Measurements from ENCODE around the gene ZNF740.
A peak's percentile ranks its signal among the peaks of the same experiment; 100 is the strongest.

The ZNF740 gene

DNA sequence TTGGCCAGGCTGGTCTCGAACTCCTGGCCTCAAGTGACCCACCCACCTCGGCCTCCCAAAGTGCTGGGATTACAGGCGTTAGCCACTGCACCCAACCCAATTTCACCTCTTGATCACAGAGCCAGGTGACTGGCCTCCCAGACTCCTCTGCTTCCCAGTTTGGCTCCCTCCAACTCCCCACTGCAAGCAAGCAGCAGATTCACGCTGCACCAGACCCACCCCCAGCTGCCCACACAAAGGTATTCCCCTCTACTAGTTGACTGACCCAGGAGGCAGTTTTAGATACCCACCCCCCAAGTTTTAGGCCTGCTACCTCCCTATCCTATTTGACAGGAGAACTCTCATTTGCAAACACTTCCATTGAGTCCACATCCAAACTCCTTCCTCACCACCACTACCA is 46.3 kb downstream of the ZNF740 start:
- DNase-seq (ENCODE audit: low read depth in 2 of 2) = no peak

DNA sequence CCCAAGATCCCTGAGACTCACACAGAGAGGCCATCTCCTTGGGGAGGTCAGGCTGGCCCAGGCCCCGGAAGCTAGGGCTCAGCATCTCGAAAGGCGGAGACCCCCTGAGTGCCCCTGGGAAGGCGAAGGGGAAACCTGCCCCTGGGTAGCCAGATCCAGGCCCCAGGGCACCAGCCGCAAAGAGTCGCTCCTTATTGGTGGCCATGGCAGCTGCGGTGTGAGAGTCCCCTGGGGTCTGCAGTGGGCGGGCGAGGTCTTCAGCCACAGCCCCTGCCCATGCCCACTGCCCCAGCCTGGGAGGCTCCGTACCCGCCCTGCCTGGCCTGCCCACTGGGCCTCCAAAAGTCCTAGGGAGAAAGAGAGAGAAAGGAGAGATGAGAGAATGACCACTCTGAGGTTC is 46.8 kb downstream of the ZNF740 start:
- DNase-seq (ENCODE audit: low read depth in 2 of 2) = no peak

DNA sequence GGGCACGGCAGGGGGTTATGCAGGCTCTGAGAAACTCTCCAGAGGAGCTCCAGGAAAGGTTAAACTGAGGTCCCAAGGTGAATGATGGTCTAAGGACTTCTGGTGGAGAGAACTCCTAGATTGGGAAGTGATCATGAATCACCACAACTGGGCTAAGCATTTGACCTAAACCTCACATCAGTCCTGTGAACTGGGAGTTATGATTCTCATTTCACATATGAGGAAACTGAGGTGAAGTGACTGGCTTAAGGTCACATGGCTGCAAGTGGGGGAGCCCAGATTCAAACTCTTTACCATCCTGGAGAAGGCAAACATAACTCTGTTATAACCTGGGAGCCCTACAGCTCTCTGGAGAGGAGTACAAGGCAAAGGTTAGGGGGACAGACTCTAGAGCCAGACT is 47.3 kb downstream of the ZNF740 start:
- no peak for DNase-seq (ENCODE audit: low read depth in 2 of 2)

DNA sequence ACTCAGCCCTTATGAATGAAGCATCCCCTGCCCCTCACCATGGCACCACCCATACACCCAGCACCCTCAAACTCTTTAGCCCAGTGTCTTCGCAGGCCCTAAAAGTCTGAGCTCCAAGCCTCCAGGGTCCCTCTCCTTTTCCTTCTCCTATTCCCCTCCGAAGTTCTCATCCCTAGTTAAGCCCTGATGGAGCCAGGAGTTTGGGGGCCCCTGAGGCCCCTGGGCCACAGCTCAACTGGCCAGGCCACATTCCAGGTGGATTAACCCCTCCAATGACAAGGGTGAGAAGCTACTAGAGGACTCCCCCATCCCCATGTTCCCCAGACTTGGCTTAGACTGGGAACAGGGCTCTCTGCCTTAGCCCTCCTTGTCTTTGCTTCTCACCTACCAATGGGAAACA is 48.9 kb downstream of the ZNF740 start:
- DNase-seq (ENCODE audit: low read depth in 2 of 2) = no peak

DNA sequence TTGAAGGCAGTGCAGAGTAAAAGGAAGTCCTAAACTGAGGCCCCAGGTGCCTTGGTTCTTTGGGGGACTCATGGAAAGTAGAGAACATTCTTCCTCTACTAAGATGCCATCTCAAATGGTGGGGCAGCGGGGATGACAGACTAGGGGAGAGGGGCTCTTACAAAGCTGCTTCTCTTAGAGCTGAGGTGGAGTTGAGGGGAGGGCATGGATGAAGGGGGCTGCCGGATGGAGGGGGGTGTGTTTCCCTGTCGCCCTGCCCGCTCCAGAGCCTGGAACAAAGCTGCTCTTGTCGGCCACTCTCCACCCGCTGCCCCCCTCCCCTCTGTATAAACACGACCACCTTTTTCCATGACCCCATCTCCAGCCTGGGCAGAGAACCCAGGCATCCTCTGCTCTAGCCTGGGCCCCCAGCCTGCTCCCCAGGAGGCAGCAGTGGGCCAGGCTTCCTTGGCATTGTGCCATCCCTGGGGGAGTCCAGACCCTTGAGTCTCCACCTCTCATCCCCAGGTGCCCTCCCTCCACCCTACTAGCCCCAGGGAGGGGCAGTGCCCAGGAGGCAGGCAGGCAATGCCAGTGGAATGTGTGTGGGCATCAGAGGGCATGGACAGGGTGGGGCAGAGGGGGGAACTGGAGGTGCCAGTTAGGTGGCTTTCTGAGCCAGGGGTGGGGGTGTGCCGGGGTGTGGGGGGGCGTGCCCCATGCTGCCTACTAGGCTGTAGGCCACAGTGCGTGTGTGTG is 49.8 kb downstream of the ZNF740 start:
- no peak for DNase-seq (ENCODE audit: low read depth in 2 of 2)

DNA sequence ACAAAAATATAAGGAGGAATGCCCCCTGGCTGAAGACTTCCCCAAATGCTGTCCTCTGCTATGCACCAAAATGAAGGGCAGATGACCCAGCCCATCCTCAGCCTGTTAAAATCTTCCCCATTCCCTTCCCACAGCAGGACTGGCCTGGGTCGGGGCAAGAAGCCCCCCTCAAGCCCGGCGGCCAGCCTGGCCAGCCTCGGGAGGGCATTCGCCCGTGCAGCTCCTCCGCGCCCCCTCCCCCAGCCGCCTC is 51.1 kb downstream of the ZNF740 start:
- no peak for DNase-seq (ENCODE audit: low read depth in 2 of 2)

DNA sequence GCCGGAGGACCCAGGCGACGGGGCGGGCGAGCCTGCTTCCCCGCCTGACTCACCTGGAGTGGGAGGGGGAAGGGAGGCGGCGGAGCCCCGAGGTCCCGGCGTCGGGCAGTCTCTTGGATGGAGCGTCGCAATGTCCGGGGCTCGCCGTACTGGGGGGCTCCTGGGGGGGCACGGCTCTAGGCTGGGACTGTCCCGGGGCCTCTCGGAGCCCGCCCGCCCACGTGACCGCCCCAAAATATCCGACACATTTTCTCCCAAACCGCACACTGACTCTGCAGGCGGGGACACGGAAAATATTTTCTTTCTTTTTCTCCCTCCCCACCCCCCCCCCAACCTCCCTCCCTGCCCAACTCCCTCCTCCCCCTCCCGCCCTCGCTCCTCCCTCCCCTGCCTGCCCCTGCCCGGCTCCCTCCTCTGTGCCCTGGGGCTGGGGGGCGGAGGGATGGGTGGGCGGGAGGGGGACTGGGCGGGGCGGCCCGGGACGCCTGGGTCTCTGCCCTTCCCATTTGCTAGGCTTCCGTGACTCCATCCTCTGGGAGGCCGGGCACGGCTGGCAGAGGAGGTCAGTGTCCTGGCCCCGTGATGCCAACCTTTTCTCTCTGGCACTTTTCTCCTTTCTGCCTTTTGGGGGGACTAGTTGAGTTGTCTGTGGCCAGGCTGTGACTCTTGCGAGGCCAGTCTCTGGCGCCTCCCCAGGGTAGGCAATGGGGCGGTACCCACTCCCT is 51.6 kb downstream of the ZNF740 start, which contains the start of gene RARG:
Gene RARG, minus strand, starts transcription at position 289 of the 725 bp plus-strand sequence. CDS start 4,664 bp downstream, outside the sequence.
- peak; percentile 55 to 65 for DNase-seq (ENCODE audit: low read depth in 2 of 2)

DNA sequence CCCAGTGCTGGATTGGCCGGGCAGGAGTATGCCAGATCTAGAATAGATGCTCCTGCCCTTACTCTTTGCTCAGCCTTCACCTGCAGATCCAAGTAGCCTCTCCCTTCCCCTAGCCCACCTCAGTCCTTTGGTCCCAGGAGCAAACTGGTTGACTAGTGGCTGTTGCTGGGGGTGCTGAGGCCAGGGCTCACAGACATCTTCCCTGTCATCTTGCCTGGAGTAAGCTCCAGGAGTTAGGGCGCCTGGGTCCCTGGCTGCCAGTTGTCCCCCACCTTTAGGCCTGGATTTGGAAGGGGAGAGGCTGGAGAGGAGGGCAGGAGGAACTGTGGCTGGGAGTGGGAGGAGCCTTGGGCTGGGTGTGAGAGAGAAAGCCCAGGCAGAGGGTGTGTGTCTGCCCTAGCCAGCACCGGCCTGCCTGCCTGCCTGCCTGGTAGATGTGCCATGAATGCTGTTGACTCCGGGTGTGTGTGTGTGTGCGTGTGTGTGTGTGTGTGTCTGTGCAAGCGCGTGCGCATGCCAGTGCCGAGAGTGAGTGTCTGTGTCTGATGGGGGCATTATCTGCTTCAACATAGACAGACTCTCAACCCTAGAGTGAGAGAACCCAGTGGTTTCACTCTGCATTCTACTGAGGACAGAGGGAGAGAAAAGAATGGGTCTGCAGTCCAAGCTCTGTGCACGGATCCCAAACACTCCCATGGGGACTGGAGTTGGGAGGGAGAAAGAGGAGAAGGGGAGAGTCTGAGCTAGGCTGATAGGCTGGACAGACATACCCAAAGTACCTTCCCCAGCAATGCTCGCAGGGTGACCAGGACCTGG is 52.3 kb downstream of the ZNF740 start:
- no peak for DNase-seq (ENCODE audit: low read depth in 2 of 2)

DNA sequence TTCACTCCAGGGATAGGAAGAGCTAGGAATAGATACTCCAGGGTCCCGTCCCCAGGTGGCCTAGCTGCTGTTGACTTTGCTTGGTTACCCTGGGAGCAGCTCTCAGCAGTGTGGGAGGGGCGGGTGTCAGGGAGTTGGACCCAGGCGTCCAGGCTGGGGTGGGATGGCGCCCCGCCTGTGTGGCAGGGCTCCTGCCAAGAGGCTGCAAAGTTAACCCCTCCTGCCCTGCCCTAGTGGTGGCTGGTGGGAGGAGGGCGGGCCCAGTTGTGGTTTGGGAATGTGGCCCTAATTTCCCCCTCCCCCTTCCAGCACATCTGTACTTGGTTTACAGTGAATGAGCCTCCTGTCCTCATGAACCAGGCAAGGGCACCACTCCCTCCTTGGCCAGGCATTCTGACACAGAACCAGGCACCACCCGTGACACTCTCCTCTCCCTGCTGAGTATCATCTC is 53.2 kb downstream of the ZNF740 start:
- no peak for DNase-seq (ENCODE audit: low read depth in 2 of 2)

DNA sequence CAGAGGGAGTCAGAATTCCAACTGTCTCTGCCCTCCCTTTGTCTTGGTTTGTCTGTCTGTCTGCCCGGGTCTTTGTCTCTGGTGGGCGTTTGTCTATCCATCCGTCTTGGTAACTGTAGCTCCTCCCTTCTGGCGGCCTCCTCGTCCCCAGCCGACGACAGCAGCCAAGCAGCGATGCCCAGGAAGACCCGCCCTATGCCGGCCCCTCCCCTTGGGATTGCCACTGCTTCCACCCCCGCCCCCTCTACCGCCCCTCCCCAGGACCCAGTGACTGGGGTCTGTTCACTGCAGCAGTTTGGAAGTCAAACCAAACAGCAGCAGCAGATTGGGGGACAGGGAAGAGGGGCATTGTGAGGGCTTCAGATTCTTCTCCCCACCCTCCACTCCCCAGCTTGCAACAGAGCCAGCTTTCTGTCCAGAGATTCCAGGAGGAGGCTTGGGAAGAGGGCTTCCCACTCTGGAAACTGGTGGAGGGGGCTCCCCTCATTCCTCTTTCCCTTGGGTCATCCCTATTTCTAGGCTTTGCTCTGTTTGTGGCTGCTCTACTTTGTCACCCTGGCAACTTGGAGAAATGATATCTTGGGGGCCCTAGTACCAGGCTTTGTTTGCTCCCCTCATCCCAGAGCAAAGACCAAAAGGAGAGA is 53.9 kb downstream of the ZNF740 start:
- no peak for DNase-seq (ENCODE audit: low read depth in 2 of 2)

DNA sequence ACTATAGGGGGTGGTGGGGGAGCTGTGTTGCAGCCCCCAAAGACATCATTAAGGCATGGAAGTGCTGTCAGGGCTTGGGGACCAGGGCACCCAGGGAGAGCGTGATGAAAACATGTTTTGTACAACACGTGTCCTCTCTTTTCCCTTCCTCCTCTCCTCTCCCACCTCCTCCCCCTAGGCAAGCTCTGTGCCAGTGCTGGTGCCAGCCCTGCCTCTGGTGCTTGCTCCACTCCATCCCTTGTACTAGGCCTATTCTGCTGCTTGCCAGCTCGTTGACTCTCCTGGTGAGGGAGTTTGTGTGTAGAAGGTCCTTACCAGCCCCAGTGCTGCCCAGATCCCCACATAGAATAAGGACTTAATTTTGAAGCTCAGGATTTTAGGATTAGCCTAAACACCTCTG is 54.6 kb downstream of the ZNF740 start:
- no peak for DNase-seq (ENCODE audit: low read depth in 2 of 2)

DNA sequence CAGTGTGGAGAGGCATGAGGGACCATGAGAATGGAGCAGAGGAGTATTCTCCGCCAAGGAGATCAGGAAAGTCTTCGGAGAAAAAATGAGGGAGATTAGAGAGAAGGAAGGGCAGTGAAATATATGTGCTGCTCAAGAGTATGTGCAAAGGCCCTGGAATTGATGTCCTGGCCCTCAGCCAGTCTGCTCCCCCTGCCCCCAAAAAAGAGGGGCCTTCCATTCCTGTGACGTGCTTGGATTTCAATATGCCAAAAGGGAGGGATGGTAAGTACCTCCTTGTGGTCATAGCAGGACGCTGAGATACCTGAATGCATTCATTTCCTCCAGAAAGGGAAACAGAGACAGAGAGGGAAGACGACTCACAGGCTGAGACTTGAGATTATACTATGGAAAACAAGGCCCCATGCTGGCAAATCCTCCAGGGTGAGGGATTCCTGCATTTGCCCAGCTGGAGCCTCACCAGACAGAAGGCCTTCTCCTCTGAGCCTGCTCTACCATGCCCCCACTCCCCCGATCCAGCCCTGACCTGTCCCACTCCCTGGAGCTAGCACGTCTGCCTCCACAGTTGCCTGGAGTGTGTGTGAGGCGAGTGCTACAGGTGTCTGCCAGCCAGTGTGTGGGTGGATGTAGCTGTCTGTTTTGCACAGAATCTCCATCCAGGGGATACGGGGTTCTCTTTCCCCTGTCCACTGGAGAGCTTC is 55.4 kb downstream of the ZNF740 start:
- DNase-seq (ENCODE audit: low read depth in 2 of 2) = no peak

DNA sequence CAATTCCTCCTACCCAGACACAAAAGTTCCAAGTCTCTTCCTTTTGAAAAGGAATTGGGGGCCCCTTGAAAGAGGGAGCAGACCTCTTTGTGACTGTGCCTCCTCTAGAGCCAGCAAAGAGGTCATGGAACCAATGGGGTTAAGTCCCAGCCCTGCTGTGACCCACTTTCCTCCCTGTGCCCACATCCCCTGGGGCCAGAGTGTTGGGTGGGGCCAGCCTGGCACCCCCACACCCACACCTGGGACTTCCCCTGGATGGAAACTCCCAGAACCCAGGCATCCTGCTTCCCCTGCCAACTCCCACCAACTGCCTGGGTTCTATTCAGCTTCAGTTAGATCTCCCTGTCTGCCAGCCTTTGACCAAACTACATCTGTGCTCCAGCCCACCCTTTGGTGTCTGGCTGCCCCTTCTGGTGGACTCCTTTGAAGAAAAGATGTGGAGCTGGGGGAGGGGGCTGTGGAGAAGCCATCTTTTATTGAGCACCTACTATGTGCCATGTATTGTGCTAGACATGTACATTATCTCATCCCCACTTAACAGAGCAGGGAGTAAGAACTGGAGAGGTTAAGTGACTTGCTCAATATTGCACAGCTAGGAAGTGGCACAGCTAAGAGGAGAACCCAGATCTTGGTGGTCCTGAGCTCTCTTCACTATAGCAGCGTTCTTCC is 56.1 kb downstream of the ZNF740 start:
- DNase-seq (ENCODE audit: low read depth in 2 of 2) = no peak

DNA sequence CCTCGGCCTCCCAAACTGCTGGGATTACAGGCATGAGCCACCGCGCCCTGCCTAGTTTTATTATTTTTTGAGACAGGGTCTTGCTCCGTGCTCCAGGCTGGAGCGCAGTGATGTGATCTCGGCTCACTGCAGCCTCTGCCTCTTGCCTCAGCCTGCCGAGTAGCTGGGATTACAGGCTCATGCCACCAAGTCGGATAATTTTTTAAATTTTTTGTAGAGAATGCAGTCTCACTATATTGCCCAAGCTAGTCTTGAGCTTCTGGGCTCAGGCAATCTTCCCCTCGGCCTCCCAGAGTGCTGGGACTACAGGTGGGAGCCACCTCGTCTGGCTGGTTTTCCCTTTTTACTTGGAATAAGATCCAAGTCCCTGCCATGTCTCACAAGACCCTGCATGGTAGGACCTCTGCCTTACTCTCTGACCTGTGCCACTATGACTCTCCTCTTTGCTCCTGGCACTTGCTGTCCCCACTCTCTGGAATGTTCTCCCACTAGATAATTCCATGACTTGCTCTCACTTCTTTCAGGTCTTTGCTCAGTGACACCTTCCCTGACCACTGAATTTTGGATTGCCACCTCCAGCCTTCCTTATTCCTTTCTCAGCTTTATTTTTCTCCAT is 59.2 kb downstream of the ZNF740 start:
- DNase-seq (ENCODE audit: low read depth in 2 of 2) = no peak

DNA sequence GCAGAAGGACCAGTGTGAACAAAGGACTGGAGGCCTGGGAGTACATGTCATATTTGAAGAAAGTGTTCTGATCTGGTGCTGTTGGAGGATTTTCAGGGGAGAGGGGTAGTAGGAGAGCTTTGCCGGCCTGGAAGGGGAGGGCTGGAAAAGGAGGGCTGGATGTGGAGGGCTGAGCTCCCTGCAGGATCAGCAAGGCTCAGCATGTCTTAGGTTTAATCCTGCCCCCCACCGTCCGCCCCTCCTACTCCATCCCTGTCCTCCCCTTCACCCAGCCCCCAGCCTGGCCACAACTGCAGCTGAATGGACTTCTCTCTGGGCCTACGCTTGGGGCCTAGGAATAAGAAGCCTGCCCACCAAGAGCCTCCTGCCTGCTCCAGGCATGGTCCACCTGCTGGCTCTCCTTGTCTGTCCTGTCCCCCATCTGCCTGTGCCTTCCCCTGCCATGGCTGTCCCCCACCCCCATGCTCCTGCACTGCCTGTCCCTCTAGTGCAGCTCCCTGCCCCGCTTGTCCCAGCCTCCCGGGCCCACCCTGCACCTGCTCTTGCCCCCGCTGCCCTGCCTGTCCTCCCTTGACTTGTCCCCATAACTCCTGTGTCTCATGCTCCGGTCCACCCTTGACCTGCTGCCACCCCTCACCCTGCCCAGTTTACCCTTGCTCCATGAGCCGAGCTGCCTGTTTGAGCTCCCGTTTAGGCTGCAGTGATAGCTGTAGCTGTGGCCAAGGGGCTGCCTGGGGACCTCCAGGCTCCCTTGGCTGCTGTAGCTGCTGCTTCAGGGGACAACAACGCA is 61.3 kb downstream of the ZNF740 start:
- DNase-seq (ENCODE audit: low read depth in 2 of 2) = no peak

DNA sequence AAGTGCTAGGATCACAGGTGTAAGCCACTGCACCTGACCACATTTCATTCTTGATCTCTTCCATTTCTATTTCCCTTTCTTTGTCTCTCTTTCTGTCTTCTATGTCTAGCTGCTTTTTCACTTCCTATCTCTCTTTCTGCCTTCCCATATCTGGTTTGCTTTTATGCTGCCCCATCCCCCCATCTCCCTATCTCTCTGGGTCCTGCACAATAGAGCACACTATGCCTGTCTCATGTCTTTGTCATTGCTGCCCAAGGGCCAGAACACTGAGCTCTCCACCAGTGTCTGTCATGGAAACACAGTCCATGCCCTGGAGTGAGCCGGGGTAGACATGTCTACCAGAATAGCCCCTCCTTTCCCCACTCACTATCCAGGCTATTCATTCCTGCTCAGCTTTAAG is 63.8 kb downstream of the ZNF740 start:
- no peak for DNase-seq (ENCODE audit: low read depth in 2 of 2)

Data from activated CD4-positive, alpha-beta T cell treated with anti-CD3 and anti-CD28 coated beads for 24 hours (primary cell).